OCI-LY7 (cell line): Measurements from ENCODE around the gene MMP2. TPM values are rescaled to one million over a fixed set of nuclear protein-coding genes. Genes with fewer than 3 reads are reported as not detected.

ENCODE experiments used
- BruUV-seq: library from RNA; stranded (reverse); fragments of 400-500 nt; replicated peaks from 2 replicates; lab custom pipeline; 2021; lab: Mats Ljungman, UMichigan
- CTCF ChIA-PET: fragments of 300-600 bp; sonication (Branson Sonifier 250); formaldehyde crosslinking; loops from one replicate; lab custom pipeline; 2022; ENCODE audit warnings: antibody characterized with exemption; ENCODE audit not compliant: unreplicated experiment; lab: Charles Lee
- POLR2A ChIA-PET: fragments of 300-600 bp; sonication (Branson Sonifier 250); formaldehyde crosslinking; loops from one replicate; lab custom pipeline; 2022; ENCODE audit warnings: antibody characterized with exemption; lab: Charles Lee
- DNase-seq: peaks from one replicate; pipeline ENCODE4 v3.0.0-alpha.2; 2015; ENCODE audit warnings: low spot score
- H2AFZ ChIP-seq: fragments of 200-600 bp; sonication (generic), shearing (Covaris generic); 2 replicates; pipeline ENCODE4 v1.6.1; 2014; ENCODE audit warnings: mild to moderate bottlenecking, antibody characterized with exemption, low read length, moderate library complexity
- H3K27ac ChIP-seq: fragments of 200-600 bp; sonication (generic); 2 replicates; pipeline ENCODE4 v1.5.1; 2014; ENCODE audit warnings: mixed run types, low read depth, mild to moderate bottlenecking, moderate library complexity, low read length, inconsistent platforms; ENCODE audit not compliant: poor library complexity, severe bottlenecking
- H3K36me3 ChIP-seq: fragments of 200-600 bp; sonication (generic); 2 replicates; pipeline ENCODE4 v1.6.1; 2014; ENCODE audit warnings: mild to moderate bottlenecking, antibody characterized with exemption, low read length, moderate library complexity, mixed read lengths; ENCODE audit not compliant: insufficient read depth
- H3K4me1 ChIP-seq: fragments of 200-600 bp; sonication (generic); 2 replicates; pipeline ENCODE4 v1.5.1; 2014; ENCODE audit warnings: mild to moderate bottlenecking, low read length; ENCODE audit not compliant: insufficient read depth, poor library complexity, severe bottlenecking
- H3K4me2 ChIP-seq: fragments of 200-600 bp; sonication (generic); 2 replicates; pipeline ENCODE4 v1.6.1; 2014; ENCODE audit warnings: mild to moderate bottlenecking, low read length
- H3K4me3 ChIP-seq: fragments of 200-600 bp; sonication (generic); 2 replicates; pipeline ENCODE4 v1.5.1; 2014; ENCODE audit warnings: mild to moderate bottlenecking, low read depth, low read length; ENCODE audit not compliant: poor library complexity, severe bottlenecking
- H3K79me2 ChIP-seq: fragments of 200-600 bp; sonication (generic); 2 replicates; pipeline ENCODE4 v1.6.1; 2016; ENCODE audit warnings: low read depth, mild to moderate bottlenecking, low read length, moderate library complexity, mixed read lengths; ENCODE audit not compliant: insufficient read depth
- H3K9me2 ChIP-seq: fragments of 200-600 bp; sonication (generic); 2 replicates; pipeline ENCODE4 v1.6.1; 2016; ENCODE audit warnings: mild to moderate bottlenecking, low read length, mixed read lengths; ENCODE audit not compliant: insufficient read depth
- H3K9me3 ChIP-seq: fragments of 200-600 bp; sonication (generic); 2 replicates; pipeline ENCODE4 v1.6.1; 2014; ENCODE audit warnings: mild to moderate bottlenecking, mixed run types, low read length, mixed read lengths
- H4K20me1 ChIP-seq: fragments of 200-600 bp; sonication (generic); 2 replicates; pipeline ENCODE4 v1.6.1; 2014; ENCODE audit warnings: mild to moderate bottlenecking, antibody characterized with exemption, low read length, moderate library complexity, mixed read lengths; ENCODE audit not compliant: insufficient read depth
- CTCF ChIP-seq: fragments of 200-600 bp; sonication (generic); conservative IDR thresholded peaks from 2 replicates; pipeline ENCODE4 v1.5.1; 2014; ENCODE audit warnings: mild to moderate bottlenecking, antibody characterized with exemption, low read length, moderate library complexity, mixed read lengths
- EZH2phosphoT487 ChIP-seq: fragments of 200-600 bp; sonication (generic); IDR thresholded peaks from 2 replicates; pipeline ENCODE4 v1.6.1; 2018; ENCODE audit warnings: low read depth, borderline replicate concordance, mild to moderate bottlenecking, mixed run types, antibody characterized with exemption, low read length, moderate library complexity, mixed read lengths
- intact Hi-C: fragments of 100-400 bp; cut with micrococcal nuclease; formaldehyde crosslinking; loops from one replicate; pipeline ENCODE4 v1.10.0; 2022; ENCODE audit not compliant: unreplicated experiment
- total RNA-seq, 2 experiments: library from RNA; depleted of rRNA in 1 of 2; stranded (reverse); fragments of >200 nt in 1 of 2; shearing (Covaris generic) in 1 of 2; gene quantifications; 2 replicates each; pipeline ENCODE4 v1.2.3, GENCODE V29; 2014 to 2022

The MMP2 gene
- total RNA-seq, 2 experiments from 2014 or later, result 0.48 TPM; not detected in 1

GRCh38 chr16:55488306-55488705 lies 9.3 kb downstream of the MMP2 start:
- H3K27ac ChIP-seq, result no peak overlapping the region
- intact Hi-C loops, result no loop called here
- DNase-seq, result no peak
- H3K4me2 ChIP-seq, result no peak overlapping the region
- no peak overlapping the region for H2AFZ ChIP-seq
- H3K79me2 ChIP-seq, result no peaks in the 10 kb centered on the region
- H4K20me1 ChIP-seq, result no peaks in the 10 kb centered on the region
- POLR2A ChIA-PET, result no interaction called here
- CTCF ChIA-PET, result no interaction called here
- no peaks in the 10 kb centered on the region for H3K4me1 ChIP-seq
- H3K9me3 ChIP-seq, result no peaks in the 10 kb centered on the region
- H3K4me3 ChIP-seq, result no peak overlapping the region
- TF ChIP-seq EZH2phosphoT487 (no peak), CTCF (no peak)
- no peaks in the 10 kb centered on the region for H3K9me2 ChIP-seq
- BruUV-seq, result no TSS peak
- no peaks in the 10 kb centered on the region for H3K36me3 ChIP-seq

- no peaks in the 10 kb centered on the region for H3K4me1 ChIP-seq
- H3K9me2 ChIP-seq, result no peaks in the 10 kb centered on the region
- no peak overlapping the region for H3K27ac ChIP-seq
- H3K36me3 ChIP-seq, result no peaks in the 10 kb centered on the region
- CTCF ChIA-PET, result no interaction called here
- no peaks in the 10 kb centered on the region for H3K9me3 ChIP-seq
- H3K4me3 ChIP-seq, result no peak overlapping the region
- H4K20me1 ChIP-seq, result no peaks in the 10 kb centered on the region
- H3K4me2 ChIP-seq, result no peak overlapping the region
- H2AFZ ChIP-seq, result no peak overlapping the region
- TF ChIP-seq CTCF (no peak), EZH2phosphoT487 (no peak)
- no peak for DNase-seq
- POLR2A ChIA-PET, result interaction anchor here (0.7 kb wide), 1 partner anchor 25 kb away, joined by 3 read pairs; no protein-coding TSS in a partner anchor
- no TSS peak for BruUV-seq
- no peaks in the 10 kb centered on the region for H3K79me2 ChIP-seq
- intact Hi-C loops, result no loop called here
Measured at GRCh38 chr16:55489119-55489955, 10.3 kb downstream of the MMP2 start.

GRCh38 chr16:55489956-55490265 lies 10.9 kb downstream of the MMP2 start:
- Histone ChIP-seq H3K79me2 (no peaks in the 10 kb centered on the region), H3K9me3 (no peaks in the 10 kb centered on the region), H4K20me1 (no peaks in the 10 kb centered on the region), H2AFZ (no peak overlapping the region), H3K4me3 (no peak overlapping the region), H3K27ac (no peak overlapping the region), H3K4me1 (no peaks in the 10 kb centered on the region), H3K9me2 (no peaks in the 10 kb centered on the region), H3K36me3 (no peaks in the 10 kb centered on the region), H3K4me2 (no peak overlapping the region)
- POLR2A ChIA-PET, result interaction anchor here (0.7 kb wide), 1 partner anchor 24 kb away, joined by 3 read pairs; no protein-coding TSS in a partner anchor
- intact Hi-C loops, result no loop called here
- CTCF ChIA-PET, result no interaction called here
- BruUV-seq, result no TSS peak
- DNase-seq, result no peak
- no peak for TF ChIP-seq CTCF
- TF ChIP-seq EZH2phosphoT487, result no peak
